HG03060 (cell line): ENCODE measurements around the gene CALCOCO1.
"Not testable (repeated sequence)": the region's sequence is repeated elsewhere in the genome, so short reads cannot be mapped to it uniquely, and the experiment has no call there.

Experiments
- ATAC-seq: cut with Tn5 transposase; IDR thresholded peaks from one replicate; pipeline ENCODE4 v1.9.1; 2021; ENCODE audit warnings: low read depth, moderate number of reproducible peaks; ENCODE audit not compliant: unreplicated experiment

Gene CALCOCO1, protein sequence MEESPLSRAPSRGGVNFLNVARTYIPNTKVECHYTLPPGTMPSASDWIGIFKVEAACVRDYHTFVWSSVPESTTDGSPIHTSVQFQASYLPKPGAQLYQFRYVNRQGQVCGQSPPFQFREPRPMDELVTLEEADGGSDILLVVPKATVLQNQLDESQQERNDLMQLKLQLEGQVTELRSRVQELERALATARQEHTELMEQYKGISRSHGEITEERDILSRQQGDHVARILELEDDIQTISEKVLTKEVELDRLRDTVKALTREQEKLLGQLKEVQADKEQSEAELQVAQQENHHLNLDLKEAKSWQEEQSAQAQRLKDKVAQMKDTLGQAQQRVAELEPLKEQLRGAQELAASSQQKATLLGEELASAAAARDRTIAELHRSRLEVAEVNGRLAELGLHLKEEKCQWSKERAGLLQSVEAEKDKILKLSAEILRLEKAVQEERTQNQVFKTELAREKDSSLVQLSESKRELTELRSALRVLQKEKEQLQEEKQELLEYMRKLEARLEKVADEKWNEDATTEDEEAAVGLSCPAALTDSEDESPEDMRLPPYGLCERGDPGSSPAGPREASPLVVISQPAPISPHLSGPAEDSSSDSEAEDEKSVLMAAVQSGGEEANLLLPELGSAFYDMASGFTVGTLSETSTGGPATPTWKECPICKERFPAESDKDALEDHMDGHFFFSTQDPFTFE

DNA sequence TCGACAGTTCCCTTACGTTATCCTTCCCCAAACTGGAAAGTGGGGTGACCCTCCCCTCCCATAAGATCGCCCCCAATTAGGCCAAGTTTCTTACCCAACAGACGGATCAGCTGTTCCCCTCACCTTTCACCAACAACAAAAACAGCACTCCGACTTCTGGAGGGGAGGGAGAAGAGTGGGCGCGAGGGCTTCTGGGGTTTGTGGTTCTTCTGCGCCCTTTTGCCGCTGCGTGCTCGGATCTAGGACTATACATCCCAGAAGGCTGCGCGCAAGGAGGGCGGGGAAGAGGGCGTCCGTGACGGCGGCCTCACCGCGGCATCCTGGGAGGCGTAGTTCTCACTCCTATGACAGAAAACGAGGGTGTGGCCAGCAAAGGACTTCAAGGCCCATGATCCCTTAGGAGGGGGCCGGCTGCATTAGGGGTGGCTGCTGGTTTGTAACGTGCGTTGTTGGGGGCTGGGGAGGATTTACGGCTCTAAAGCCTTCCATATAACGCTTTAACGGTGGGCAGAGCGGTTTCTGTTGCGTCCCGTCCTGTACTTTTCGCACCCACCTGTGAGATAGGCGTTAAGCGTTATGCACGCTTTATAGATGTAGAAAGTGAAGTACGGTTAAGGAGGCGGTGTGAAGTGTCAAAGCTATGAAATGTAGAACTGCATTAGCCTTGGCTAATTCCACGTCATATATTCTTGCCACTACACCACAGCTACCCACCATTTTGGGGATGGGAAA is at the start of gene CALCOCO1:
Gene CALCOCO1, minus strand, starts transcription at position 143 of the 732 bp plus-strand sequence. CDS start 2,210 bp downstream, outside the sequence.
- ATAC-seq: peak; percentile 95

DNA sequence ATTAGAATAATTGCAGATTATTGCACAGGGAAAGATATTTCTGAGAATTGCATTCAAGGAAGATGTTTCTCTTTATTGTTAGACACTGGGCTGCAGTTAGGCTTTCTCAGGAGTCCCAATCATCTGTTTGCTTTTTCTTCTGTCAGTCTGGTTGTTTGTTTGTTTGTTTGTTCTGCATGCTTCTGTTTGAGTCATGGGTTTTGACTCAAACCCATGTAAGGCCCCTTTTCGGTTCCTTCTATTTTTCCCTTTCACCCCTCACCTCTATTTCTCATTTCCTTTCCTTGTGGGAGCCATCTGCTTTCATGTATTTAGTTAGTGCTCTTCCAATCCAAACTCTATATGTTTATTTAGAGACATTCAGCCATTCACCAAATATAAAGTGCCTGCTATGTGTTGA is 49.6 kb upstream of the CALCOCO1 start:
- ATAC-seq: no peak

DNA sequence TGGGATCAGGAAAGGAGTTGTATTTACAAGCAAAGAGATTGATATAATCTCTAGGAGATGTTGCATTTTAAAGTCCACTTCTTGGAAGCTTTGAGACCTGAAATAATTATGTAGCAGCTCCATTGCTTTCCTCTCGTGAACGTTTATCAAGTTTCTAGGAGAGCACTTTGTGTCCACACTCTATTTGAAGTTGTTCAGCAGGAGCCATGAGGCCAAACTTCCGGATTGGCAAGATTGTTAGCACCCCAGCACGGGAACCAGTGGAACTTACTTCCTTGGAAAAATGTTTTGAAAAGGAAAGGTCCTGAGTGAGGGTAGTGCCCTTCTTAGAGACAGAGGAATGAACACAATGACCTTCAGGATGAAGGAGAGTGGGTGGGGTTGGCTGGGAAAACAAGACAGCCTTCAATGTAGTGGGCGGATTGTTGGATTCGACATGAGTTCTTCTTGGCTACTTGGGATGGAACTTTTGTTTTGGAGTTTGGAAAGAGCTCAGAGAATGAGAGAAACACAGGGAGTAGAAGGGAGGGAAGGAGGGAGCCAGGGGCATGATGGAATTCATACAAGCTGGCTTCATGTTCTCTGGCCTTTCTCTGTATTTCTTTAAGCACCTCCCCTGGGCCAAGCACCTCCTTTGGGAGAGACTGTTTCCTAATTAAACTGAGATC is 48.4 kb upstream of the CALCOCO1 start:
- no peak for ATAC-seq

DNA sequence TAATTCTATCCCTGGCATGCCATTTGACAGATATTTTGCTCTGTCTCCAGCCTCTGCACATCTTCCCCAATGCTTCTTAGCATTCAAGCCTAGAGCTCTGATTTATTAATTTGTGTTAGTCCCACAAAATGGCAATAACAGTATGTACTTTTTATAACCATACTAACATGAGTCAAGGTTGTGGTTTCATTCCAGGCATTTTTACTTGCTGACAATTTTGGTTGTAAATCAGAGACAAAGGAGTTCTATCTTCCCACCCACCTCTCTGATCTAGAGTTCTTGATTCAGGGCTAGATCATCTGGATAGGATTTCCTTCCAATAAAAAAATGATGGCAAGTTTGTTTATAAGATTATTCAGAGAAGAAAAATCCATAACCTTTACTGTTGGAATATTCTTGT is 43.0 kb upstream of the CALCOCO1 start:
- no peak for ATAC-seq

DNA sequence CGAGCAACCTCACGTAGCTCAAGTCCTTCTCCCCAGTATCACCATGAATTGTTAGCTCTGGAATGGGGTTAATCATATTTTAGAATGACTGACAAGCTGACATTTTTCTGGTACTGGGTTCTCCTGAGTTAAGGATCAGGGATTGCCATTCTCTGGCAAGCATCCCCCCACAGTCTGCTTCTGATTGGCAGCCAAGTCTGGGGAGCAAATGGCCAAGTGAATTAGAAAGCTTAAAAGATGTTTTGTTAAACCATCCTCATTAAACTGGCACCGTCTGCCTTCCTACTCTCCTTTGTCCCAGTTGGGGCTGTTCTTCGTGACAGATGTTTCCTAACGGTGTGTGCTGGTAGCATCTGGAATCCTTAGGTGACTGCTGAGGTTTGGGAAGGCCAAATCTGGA is 41.7 kb upstream of the CALCOCO1 start:
- ATAC-seq: no peak

DNA sequence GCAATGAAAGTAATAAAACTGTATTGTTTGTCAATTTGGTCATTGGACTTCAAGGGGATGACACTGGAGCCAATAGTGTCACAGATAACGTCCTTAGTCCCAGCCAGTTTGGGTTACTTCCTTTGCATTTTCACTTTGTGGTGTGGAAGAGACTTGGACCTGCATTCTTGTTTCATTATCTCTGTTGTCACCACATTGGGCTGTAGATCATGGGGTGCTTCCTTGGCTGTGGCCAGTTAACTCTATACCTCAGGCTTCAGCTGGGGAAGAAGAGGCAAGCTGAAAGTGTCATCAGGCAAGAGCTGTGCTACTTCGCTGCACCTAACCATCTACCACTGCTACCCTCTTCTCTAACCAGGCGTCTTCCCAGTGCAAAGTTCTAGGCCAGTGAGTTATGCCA is 39.6 kb upstream of the CALCOCO1 start:
- no peak for ATAC-seq

DNA sequence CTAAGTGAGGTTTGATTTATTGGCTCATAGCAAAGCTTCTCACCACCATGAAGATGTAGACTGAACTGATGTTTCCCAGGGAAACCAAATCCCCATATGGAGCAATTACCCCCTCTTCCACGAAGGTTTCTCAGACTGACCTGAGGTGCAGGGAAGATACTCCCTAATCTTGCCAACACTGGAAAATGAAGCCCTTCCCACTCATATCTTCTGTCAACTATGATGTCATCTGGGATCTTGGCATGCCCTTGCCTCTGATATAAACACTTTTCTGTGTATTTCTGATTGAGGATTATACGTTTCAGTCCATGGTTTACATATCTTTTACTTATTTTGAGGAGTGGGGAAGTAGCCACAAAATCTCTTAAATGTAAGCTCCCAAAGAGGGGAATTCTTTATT is 38.6 kb upstream of the CALCOCO1 start:
- no peak for ATAC-seq

DNA sequence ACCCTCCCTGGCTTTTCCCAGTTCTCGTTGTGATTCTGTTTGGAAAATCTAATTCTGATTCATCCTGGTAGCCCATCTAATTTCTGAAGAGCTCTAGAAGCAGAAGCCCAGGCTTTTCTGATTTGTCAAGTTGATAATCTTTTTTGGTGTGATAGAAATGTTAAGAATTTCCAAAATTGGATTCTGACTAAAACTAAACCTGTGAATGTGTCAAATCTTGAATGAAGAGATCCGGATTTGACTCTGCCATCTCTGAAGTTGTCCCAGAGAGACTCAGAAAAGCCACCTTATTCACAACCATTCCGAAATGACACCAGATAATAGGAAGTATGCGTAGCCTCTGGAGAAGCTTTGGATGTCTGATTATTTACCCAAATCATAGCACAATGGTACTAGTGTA is 37.4 kb upstream of the CALCOCO1 start:
- ATAC-seq: no peak

DNA sequence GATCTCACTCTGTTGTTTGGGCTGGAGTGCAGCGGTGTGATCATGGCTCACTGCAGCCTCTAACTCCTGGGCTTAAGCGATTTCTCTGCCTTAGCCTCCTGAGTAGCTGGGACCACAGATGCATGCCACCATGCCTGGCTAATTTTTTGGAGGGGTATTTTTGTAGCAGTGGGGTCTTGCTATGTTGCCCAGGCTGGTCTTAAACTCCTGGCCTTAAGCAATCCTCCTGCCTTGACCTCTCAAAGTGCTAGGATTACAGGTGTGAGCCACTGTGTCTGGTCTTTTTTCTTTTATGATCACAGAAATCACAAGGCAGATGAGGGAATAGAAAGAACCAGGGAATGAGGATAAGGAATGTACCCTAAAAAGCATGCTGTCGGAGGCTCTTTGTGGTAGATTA is 35.5 kb upstream of the CALCOCO1 start:
- ATAC-seq: not testable (repeated sequence)

DNA sequence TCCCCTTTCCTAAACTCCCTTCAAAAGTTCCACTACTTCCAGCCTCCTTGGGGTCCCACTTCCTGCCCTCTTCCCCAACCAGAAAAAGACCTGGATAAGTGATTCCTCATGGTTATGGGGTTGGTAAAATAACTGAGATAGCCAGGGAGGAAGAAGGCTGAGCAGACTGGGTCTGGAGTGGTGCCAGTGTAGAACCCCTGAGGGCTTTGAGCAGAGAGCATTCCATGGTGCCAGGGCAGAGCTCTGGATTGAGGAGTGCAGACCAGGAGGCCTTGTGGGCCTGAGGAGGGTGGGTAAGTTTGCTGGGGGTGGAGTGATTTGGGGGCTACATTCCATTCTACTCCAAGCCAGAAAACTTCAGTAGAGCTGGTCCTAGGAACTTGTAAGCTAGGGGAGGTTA is 34.1 kb upstream of the CALCOCO1 start:
- no peak for ATAC-seq

DNA sequence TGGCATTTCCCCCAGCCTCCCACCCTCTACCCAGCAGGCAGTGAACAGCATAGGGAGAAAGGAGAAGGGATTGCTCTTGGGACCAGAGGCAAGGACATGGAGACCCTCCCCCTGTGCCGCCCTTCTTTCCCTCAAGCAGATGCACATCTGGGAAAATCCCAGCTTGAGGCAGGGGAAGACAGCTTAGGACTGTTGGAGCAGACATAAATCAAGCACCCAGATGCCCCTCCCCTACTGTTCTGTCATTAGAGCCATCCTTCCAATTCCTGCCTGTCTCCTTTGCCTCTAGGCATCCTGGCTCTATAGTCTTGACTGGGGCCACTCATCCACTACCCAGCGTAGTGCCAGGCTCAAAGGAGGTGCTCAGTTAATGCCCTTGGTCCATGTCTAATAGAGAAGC is 32.0 kb upstream of the CALCOCO1 start:
- no peak for ATAC-seq

DNA sequence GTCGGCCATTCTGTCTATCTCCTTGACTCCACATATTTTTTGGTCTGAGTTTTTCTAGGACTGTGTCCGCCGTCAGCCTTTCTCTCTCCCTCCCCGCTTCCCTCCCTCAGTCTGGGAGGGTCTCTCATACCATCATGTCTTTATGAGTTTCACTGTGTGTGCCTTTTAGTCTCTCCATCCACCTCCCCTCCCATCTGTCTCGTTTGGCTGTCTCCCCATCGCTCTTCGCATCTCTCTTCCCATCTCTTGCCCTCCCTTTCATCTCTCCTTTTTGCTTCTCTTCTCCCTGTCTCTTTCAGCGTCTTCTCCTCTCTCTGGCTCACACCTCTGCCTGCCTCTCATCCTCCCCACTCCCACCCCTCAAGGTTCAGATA is 31.5 kb upstream of the CALCOCO1 start:
- ATAC-seq: no peak

DNA sequence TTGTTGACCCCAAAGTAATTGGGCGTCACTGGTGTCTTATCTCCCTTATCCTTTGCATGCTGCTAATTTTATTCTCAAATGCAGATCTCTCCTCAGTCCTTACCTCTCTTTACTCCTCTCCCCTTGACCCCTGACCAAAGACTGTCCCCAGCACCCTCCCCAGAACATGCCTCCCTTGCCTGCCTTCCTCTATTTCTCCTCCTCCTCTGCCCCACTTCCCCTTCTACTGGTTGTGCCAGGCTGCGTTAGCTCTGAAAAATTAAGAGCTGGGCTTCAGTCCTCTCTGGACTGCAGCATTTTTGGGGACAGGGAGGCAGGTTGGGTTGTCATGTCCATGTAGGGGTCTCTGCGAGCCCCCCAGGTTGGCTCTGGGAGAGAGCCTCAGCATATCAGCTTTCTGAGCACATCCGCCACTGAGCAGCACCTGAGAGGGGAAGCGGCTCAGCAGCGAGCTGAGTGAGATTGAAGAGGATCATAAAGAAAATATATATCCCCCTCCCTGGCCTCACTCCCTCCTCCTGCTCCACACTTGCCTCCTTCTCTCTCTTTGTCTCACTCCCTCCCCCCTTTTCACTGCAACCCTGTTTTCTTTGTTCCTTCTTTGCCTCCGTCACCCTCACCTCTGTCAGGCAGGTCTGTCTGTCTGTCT is 31.0 kb upstream of the CALCOCO1 start:
- no peak for ATAC-seq

DNA sequence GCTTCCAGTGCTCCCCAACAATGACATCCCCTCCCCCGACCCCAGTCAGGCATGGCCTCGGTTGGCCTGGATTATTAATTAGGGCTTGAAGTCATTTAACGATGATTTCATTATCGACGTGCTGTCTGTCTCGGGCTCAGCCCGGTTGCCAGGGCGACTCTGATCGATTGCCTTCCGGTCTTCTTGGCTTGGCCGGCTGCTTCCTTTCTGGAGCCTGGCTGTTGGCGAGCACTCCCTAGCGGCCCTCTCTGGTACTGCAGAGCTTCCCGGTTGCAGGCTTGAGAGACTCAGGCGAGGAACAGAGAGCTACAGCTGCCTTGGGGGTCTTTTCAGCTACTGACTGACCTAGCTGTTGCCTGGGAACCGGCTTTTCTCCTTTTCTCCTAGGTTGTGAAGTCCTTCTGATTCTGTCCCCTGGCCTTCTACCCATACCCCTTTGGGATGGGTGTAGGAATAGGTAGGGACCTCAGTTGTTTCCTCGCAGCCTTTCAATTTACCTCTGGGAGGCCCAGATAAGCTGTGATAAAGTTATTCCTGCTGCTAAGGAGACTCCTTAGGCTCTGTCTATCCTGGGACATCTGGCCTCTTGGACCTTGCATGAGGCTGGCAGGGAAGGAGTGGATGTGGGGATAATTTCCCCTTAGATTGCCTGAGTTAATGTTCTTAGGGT is 30.0 kb upstream of the CALCOCO1 start:
- ATAC-seq: no peak

DNA sequence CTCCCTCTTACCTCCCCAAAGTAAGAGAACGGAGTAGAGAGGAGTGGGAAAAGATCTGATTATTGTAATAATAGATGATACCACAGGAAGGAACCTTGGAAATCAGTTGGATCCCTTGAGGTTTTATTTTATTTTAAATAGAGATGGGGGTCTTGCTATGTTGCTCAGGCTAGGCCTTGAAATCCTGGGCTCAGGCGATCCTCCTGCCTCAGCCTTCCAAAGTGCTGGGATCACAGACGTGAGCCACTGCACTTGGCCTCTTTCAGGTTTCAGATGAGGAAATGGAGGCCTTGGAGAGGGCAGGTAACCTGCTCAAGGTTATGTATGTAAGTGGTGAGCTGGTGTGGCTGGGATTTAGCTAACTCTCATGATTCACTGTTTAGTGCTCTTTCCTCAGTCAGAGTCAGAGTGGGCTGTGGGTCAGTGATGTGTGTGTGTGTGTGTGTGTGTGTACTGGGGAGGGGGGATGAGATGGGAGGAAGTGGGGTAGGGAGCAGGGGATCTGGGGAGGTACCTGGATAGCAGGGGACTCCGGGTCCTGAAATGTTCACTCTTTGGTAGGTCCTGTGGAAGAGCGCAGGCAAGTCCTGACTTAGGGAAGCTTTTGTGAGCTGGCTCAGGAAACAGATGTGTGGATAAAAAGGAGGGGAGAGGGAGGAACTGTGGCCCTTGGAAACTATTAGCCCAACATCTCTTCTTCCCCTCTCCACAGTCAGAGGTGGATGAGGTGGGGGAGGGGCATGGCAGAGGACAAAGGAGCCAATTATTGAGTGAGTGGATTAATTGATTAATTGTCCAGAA is 29.2 kb upstream of the CALCOCO1 start:
- ATAC-seq: no peak

DNA sequence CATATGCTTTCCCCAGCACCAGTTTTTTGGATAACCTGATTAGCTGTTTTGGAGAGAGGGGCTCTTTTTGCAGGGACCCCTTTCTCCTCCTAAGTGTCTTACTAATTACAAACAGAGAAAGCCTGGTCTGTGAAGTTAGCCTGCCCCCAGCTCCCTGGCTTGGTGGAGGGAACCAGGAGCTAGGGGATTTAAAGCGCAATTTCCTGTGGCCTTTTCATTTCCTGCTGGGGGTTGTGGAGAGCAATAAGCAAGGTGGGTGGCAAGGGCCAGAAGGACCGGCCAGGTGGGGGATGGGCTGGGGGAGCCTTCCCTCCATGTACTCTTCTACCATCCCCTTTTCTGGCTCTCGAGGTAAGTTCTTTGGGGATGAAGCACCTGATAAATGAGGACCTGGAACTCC is 28.6 kb upstream of the CALCOCO1 start:
- ATAC-seq: no peak

DNA sequence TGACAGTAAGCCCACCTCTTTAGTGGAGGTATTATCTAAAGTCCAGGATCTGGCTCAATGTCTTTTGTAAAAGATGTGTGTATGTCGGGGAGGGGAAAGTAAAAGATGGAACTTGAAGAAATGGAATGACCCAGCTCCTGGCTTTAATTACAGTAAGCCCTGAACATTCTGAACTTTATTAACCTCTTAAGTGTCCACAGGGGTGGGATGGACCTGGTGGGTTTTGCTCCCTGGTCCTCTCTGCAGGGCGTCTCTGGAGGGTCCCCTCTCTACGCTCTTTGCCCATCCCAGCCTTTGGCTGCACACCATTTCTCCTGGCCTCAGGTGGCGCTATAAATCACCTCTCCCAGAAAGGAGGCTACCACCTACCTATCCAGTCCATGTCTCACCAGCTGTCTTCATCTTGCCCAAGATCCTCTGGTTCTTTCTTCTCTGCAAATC is 28.2 kb upstream of the CALCOCO1 start:
- ATAC-seq: no peak

DNA sequence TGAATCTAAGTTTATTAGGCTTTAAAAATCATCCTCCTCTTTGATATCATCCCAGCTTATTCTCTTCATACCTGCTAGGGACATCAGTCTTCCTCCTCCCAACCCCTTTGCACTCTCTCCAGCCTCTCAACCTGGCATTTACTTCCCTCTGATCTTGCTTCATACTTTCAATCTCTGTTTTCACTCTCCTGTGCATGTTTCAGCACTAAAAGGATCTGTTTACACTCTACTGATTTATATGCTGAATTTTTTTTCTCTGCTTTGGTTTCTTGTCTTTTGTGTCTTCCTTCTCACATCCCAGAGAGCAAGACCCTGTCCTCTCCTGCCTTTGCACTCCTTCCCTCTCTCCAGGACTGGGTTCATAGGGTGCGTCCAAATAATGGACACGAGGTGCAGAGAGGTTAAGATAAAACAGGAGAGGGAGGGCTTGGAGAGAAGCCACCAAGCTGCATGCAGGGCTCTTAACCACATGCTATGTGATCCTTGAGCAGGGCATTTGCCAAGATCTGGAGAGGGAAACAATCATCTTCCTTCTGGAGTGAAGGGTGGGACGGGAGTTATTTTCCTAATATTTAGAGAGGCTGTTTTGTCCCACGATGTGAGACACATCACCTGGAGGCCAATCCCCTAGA is 27.5 kb upstream of the CALCOCO1 start:
- no peak for ATAC-seq

DNA sequence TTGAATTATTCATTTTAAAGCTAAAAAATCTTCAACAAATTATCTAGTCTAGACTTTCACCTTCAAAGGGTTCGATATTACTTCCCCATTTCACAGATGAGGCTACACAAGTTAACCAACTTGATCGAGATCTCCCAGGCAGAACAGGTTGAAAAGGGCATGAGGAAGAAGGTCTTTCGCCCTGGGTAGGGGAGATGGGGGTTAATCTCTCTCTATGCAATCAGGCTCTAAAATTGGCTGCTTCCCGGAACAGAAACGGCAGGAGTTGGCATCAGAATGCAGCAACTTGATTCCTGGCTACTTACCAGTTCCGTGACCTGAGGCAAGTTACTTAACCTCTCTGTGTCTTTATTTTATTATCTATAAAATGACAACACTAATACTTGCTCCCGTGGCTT is 26.9 kb upstream of the CALCOCO1 start:
- ATAC-seq: no peak
